ENCODE results near the gene PNMA8B.

The PNMA8B gene

GRCh38 chr19:46463516-46463915, 32.2 kb downstream of the PNMA8B start:
- no peak for TF ChIP-seq CTCF (IDR thresholded peaks at IDR 0.05; ENCODE audit: extremely low read depth, insufficient read depth, missing control alignments)
- DNase-seq (ENCODE audit: low spot score): no peak

GRCh38 chr19:46461537-46461936, 34.1 kb downstream of the PNMA8B start:
- in situ Hi-C loops (cut with MboI; ENCODE audit: low pct_unique_long_range_greater_than_20kb, low sequenced_read_pairs, unreplicated experiment): no loop called here

More at GRCh38 chr19:46463516-46463915, 32.2 kb downstream of the PNMA8B start:
- in situ Hi-C loops (cut with MboI; ENCODE audit: low pct_unique_long_range_greater_than_20kb, low sequenced_read_pairs, unreplicated experiment): no loop called here

GRCh38 chr19:46460981-46461380, 34.7 kb downstream of the PNMA8B start:
- in situ Hi-C loops (cut with MboI; ENCODE audit: low pct_unique_long_range_greater_than_20kb, low sequenced_read_pairs, unreplicated experiment): no loop called here
- no peak for TF ChIP-seq CTCF (IDR thresholded peaks at IDR 0.05; ENCODE audit: extremely low read depth, insufficient read depth, missing control alignments)

More at GRCh38 chr19:46461537-46461936, 34.1 kb downstream of the PNMA8B start:
- DNase-seq (ENCODE audit: low spot score): no peak
- TF ChIP-seq CTCF (IDR thresholded peaks at IDR 0.05; ENCODE audit: extremely low read depth, insufficient read depth, missing control alignments): no peak

GRCh38 chr19:46460055-46460454, 35.6 kb downstream of the PNMA8B start:
- DNase-seq (ENCODE audit: low spot score): no peak
- no peak for TF ChIP-seq CTCF (IDR thresholded peaks at IDR 0.05; ENCODE audit: extremely low read depth, insufficient read depth, missing control alignments)
- in situ Hi-C loops (cut with MboI; ENCODE audit: low pct_unique_long_range_greater_than_20kb, low sequenced_read_pairs, unreplicated experiment): no loop called here

More at GRCh38 chr19:46460981-46461380, 34.7 kb downstream of the PNMA8B start:
- DNase-seq (ENCODE audit: low spot score): no peak

- in situ Hi-C loops (cut with MboI; ENCODE audit: low pct_unique_long_range_greater_than_20kb, low sequenced_read_pairs, unreplicated experiment): no loop called here
- TF ChIP-seq CTCF (IDR thresholded peaks at IDR 0.05; ENCODE audit: extremely low read depth, insufficient read depth, missing control alignments): no peak
- no peak for DNase-seq (ENCODE audit: low spot score)
These were observed 38.7 kb downstream of the PNMA8B start for GRCh38 chr19:46456930-46457329.

GRCh38 chr19:46454244-46454643, 41.4 kb downstream of the PNMA8B start:
- in situ Hi-C loops (cut with MboI; ENCODE audit: low pct_unique_long_range_greater_than_20kb, low sequenced_read_pairs, unreplicated experiment): no loop called here
- DNase-seq (ENCODE audit: low spot score): no peak

More at GRCh38 chr19:46454244-46454643, 41.4 kb downstream of the PNMA8B start:
- TF ChIP-seq CTCF (IDR thresholded peaks at IDR 0.05; ENCODE audit: extremely low read depth, insufficient read depth, missing control alignments): no peak

Measured in GM13977 (cell line).